ENCODE results near the gene KRT84.

Gene KRT84

DNA sequence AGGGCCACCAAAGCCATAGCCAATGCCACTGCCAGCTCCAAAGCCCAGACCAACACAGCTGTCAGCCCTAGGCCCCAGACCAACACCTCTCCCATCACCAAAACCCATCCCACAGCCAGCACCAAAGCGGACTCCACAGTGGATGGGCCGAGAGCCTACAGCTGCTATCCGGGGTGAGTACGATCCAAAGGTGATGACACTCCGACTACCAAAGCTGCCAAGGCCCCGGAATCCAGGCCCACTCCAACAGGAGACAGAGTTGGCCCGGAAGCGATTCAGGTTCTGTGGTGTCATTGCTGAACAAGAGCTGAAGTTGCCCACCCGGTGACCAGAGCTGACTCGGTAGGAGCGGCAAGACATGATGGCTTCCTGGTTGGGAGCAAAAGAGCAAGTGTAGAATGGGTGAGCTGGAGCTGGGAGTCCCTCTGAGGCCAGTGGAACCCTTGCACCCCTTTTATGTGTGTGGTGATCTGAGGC lies at the start of gene KRT84:
Gene KRT84, minus strand, starts transcription at position 427 of the 477 bp plus-strand sequence. Its CDS starts 67 bp downstream, at position 360.
- H3K9me3 Mint-ChIP-seq, result no peaks in the 10 kb centered on the region

GRCh38 chr12:52434760-52435530 lies 49.5 kb upstream of the KRT84 start:
- H3K36me3 Mint-ChIP-seq (ENCODE audit: low read depth), result no peaks in the 10 kb centered on the region
- H3K9me3 Mint-ChIP-seq, result no peaks in the 10 kb centered on the region
- no peak overlapping the region for H3K27ac Mint-ChIP-seq
- peaks cover 15% of the 10 kb centered on the region for H3K27me3 Mint-ChIP-seq
- no peaks in the 10 kb centered on the region for H3K4me1 Mint-ChIP-seq
- no peak for ATAC-seq
- DNase-seq, result no peak
- H3K4me3 Mint-ChIP-seq, result no peak overlapping the region

More for the DNA sequence above, at the start of gene KRT84:
- DNase-seq (no peak), ATAC-seq (no peak)
- H3K36me3 Mint-ChIP-seq (ENCODE audit: low read depth), result no peaks in the 10 kb centered on the region
- no peak within 1 kb of the TSS for H3K27ac Mint-ChIP-seq
- no peak within 1 kb of the TSS for H3K4me3 Mint-ChIP-seq
- H3K27me3 Mint-ChIP-seq, result no peaks in the 10 kb centered on the region
- H3K4me1 Mint-ChIP-seq, result peaks cover 8% of the 10 kb centered on the region

DNA sequence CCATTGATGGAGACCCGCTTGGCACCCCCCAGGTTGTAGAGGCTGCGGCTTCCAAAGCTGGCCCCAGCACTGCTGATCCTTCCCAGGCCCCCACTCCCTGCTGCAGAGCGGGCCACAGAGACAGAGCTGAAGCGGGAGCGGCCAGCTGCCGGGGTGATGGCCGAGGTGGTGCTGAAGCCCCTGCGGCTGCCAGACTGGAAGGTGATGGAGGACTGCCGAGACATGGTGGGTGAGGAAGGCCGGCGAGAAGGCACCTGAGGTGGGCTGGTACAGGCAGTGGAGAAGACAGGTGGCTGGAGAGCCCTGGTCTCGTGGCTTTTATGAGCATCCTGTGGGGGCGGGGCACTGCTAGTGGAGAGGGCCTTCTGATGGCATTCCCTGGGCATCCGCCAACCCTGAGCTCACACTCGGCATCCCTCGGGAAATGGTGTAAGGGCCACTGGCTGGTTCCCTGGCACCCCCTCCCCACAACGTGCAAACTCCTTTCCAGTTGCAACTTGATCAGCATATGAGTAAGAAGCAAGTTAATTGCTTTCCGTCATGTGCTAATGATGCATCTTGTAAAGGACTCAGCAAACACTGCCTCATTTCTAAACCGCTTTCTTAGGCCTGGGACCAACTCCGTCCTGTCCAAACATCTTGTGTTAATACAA lies 48.8 kb upstream of the KRT84 start, which contains the start of gene KRT75:
Gene KRT75, minus strand, starts transcription at position 291 of the 653 bp plus-strand sequence. Its CDS starts 67 bp downstream, at position 224.
- H3K27ac Mint-ChIP-seq, result no peak within 1 kb of the TSS
- DNase-seq, result no peak

GRCh38 chr12:52433501-52434080 lies 48.1 kb upstream of the KRT84 start:
- no peaks in the 10 kb centered on the region for H3K4me1 Mint-ChIP-seq
- no peak overlapping the region for H3K27ac Mint-ChIP-seq
- no peaks in the 10 kb centered on the region for H3K36me3 Mint-ChIP-seq (ENCODE audit: low read depth)
- H3K27me3 Mint-ChIP-seq, result peaks cover 20% of the 10 kb centered on the region
- H3K4me3 Mint-ChIP-seq, result no peak overlapping the region
- no peak for ATAC-seq
- no peaks in the 10 kb centered on the region for H3K9me3 Mint-ChIP-seq
- DNase-seq, result no peak

More for the DNA sequence above, 48.8 kb upstream of the KRT84 start, which contains the start of gene KRT75:
- Mint-ChIP-seq H3K27me3 (peaks cover 15% of the 10 kb centered on the region), H3K36me3 (ENCODE audit: low read depth) (no peaks in the 10 kb centered on the region), H3K9me3 (no peaks in the 10 kb centered on the region), H3K4me1 (no peaks in the 10 kb centered on the region), H3K4me3 (no peak within 1 kb of the TSS)
- no peak for ATAC-seq

GRCh38 chr12:52432559-52433207 lies 47.2 kb upstream of the KRT84 start:
- Mint-ChIP-seq H3K4me3 (no peak overlapping the region), H3K9me3 (no peaks in the 10 kb centered on the region), H3K27me3 (peaks cover 20% of the 10 kb centered on the region), H3K27ac (no peak overlapping the region), H3K36me3 (ENCODE audit: low read depth) (no peaks in the 10 kb centered on the region), H3K4me1 (no peaks in the 10 kb centered on the region)
- DNase-seq, result no peak
- no peak for ATAC-seq

GRCh38 chr12:52428121-52428520 lies 42.7 kb upstream of the KRT84 start:
- no peaks in the 10 kb centered on the region for H3K4me1 Mint-ChIP-seq
- H3K9me3 Mint-ChIP-seq, result no peaks in the 10 kb centered on the region
- H3K27me3 Mint-ChIP-seq, result peaks cover 20% of the 10 kb centered on the region
- ATAC-seq (no peak), DNase-seq (no peak)
- no peaks in the 10 kb centered on the region for H3K36me3 Mint-ChIP-seq (ENCODE audit: low read depth)
- H3K4me3 Mint-ChIP-seq, result no peak overlapping the region
- no peak overlapping the region for H3K27ac Mint-ChIP-seq

DNA sequence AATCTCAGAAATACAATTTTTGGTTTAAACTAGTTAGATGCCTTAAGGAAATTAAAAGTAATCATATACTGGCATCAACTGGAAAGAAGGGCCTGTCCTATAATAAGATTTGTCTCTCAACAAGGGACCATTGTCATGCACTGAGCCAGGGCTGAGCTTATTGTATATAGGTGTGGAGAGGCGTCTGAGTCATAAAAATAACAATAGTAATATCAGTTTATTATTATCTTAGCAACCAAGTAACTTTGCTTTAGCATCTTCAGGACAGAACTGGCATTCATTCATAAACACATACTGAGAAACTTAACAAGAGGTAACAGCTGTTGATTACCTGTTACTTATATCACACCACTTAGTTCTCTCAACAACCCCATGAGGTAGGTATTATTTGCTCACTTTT lies 41.6 kb upstream of the KRT84 start:
- ATAC-seq, result no peak

GRCh38 chr12:52426034-52426433 lies 40.6 kb upstream of the KRT84 start:
- Mint-ChIP-seq H3K27ac (no peak overlapping the region), H3K4me1 (no peaks in the 10 kb centered on the region), H3K36me3 (ENCODE audit: low read depth) (no peaks in the 10 kb centered on the region), H3K4me3 (no peak overlapping the region), H3K27me3 (peaks cover 11% of the 10 kb centered on the region), H3K9me3 (no peaks in the 10 kb centered on the region)
- ATAC-seq, result no peak
- DNase-seq, result no peak

More for the DNA sequence above, 41.6 kb upstream of the KRT84 start:
- Mint-ChIP-seq H3K4me1 (no peaks in the 10 kb centered on the region), H3K9me3 (no peaks in the 10 kb centered on the region), H3K36me3 (ENCODE audit: low read depth) (no peaks in the 10 kb centered on the region), H3K27ac (no peak overlapping the region), H3K27me3 (peaks cover 21% of the 10 kb centered on the region), H3K4me3 (no peak overlapping the region)
- no peak for DNase-seq

DNA sequence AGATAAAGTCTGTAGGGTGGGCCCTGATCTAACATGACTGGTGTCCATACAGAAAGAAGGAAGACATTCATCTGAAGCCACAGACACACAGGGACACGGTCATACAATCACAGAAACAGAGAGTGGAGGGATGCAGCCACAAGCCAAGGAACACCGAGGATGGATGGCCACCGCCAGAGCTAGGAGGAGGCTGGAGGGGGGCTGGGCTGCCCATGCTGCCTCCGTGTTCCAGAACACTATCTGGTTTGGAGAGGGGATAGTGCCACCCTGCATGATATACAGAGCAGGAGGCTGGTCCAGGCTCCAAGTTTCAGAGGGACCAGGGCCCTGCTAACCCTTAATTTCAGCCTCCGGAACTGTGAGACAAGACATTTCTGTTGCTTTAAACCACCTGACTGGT lies 40.0 kb upstream of the KRT84 start:
- H3K4me1 Mint-ChIP-seq, result no peaks in the 10 kb centered on the region
- no peak for DNase-seq

GRCh38 chr12:52423661-52424500 lies 38.4 kb upstream of the KRT84 start:
- H3K9me3 Mint-ChIP-seq, result no peaks in the 10 kb centered on the region

More for the DNA sequence above, 40.0 kb upstream of the KRT84 start:
- H3K36me3 Mint-ChIP-seq (ENCODE audit: low read depth), result no peaks in the 10 kb centered on the region
- peaks cover 7% of the 10 kb centered on the region for H3K27me3 Mint-ChIP-seq
- no peaks in the 10 kb centered on the region for H3K9me3 Mint-ChIP-seq
- H3K4me3 Mint-ChIP-seq, result no peak overlapping the region
- no peak overlapping the region for H3K27ac Mint-ChIP-seq
- no peak for ATAC-seq

DNA sequence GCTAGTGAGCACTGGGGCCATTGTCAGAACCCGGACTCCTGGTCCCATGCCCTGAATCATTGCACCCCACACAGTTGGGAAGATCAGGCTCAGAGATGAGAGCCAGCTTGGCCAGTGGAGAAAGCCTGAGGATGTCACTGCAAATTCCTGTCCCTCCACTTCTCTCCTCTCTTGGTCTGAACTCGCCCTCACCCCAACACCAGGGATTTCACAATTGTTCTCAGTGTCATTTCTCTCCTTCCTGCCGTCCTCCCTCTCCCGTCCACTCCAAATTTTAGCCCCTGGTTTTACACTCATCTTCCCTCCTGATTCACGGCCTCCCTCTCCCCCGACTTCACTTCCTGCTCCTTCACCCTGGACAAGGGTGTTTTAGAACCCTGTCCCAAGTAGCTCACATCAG lies 37.6 kb upstream of the KRT84 start:
- Mint-ChIP-seq H3K4me1 (peaks cover 3% of the 10 kb centered on the region), H3K27ac (peak overlapping the region; percentile 28), H3K4me3 (no peak overlapping the region), H3K27me3 (peaks cover 3% of the 10 kb centered on the region), H3K9me3 (no peaks in the 10 kb centered on the region), H3K36me3 (ENCODE audit: low read depth) (no peaks in the 10 kb centered on the region)
- DNase-seq (no peak), ATAC-seq (no peak)

More at GRCh38 chr12:52423661-52424500, 38.4 kb upstream of the KRT84 start:
- DNase-seq (no peak), ATAC-seq (no peak)
- no peak overlapping the region for H3K4me3 Mint-ChIP-seq
- peaks cover 4% of the 10 kb centered on the region for H3K27me3 Mint-ChIP-seq
- no peak overlapping the region for H3K27ac Mint-ChIP-seq
- no peaks in the 10 kb centered on the region for H3K36me3 Mint-ChIP-seq (ENCODE audit: low read depth)
- H3K4me1 Mint-ChIP-seq, result peaks cover 3% of the 10 kb centered on the region

DNA sequence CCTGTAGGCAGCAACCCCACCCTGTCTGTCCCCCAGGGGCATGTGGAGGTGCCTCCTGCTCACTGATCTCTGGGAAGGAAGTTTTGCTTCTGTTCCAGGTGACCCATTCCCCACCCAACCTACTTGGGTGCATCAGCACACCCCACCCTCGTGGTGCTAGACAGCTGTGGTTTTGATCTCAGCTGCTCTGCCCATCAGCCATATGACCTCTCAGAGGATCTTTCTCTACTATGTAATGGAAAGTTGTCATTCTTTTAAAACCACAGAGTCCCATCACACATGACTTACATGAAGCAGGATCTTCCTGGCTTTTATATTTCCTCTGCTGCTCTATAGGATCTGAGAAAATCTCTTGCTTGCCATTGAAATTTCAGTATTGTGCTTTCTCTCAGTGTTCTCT lies 34.2 kb upstream of the KRT84 start:
- Mint-ChIP-seq H3K9me3 (no peaks in the 10 kb centered on the region), H3K4me3 (no peak overlapping the region), H3K27ac (no peak overlapping the region), H3K27me3 (peaks cover 4% of the 10 kb centered on the region), H3K4me1 (peaks cover 3% of the 10 kb centered on the region), H3K36me3 (ENCODE audit: low read depth) (no peaks in the 10 kb centered on the region)
- DNase-seq, result no peak
- no peak for ATAC-seq

DNA sequence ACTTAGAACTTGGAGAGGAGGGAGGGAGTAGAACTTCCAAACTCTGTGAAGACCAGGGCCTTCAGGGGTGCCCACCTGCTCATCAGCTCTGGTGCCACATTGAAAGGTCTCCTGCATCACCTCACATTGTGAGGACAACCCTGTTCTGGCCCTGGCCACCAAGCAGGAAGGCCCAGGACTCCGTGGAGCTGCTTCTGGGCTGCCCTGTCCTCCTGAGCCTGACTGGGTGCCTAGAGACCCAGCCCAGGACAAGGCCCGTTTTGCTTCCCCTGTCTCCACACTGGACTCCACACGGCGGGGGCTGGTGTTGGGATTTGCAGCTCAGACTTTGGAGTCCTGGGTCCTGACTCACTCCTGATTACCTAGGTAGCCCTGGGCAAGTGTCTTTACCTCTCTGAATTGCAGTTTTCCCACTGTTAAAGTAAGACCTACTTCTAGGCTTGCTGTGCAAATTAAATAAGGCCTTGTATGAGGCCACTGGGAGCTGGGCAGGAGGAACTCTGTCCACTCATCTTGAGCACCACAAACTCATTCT lies 33.2 kb upstream of the KRT84 start:
- H3K27ac Mint-ChIP-seq, result no peak overlapping the region
- ATAC-seq (no peak), DNase-seq (no peak)
- no peak overlapping the region for H3K4me3 Mint-ChIP-seq
- peaks cover 3% of the 10 kb centered on the region for H3K4me1 Mint-ChIP-seq
- no peaks in the 10 kb centered on the region for H3K9me3 Mint-ChIP-seq
- H3K36me3 Mint-ChIP-seq (ENCODE audit: low read depth), result no peaks in the 10 kb centered on the region
- H3K27me3 Mint-ChIP-seq, result peaks cover 4% of the 10 kb centered on the region
